Mesothelial cell of epicardium (in vitro differentiated cells): ENCODE measurements around the gene MAL. TPM values are rescaled to one million over a fixed set of nuclear protein-coding genes. Genes with fewer than 3 reads are reported as not detected.

Experiments used
- DNase-seq, 2 experiments: peaks; one replicate each; pipeline ENCODE4 v3.0.0; 2021; ENCODE audit warnings: low spot score in 2 of 2; ENCODE audit not compliant: unreplicated experiment in 2 of 2
- H3K27ac Mint-ChIP-seq: 2 replicates; pipeline ENCODE4 v1.8.0; 2021; ENCODE audit warnings: mixed read lengths
- H3K27me3 Mint-ChIP-seq: 2 replicates; pipeline ENCODE4 v1.8.0; 2021; ENCODE audit warnings: low read depth, mixed read lengths
- H3K36me3 Mint-ChIP-seq: 2 replicates; pipeline ENCODE4 v1.8.0; 2021; ENCODE audit warnings: mixed read lengths
- H3K4me1 Mint-ChIP-seq: 2 replicates; pipeline ENCODE4 v1.8.0; 2021; ENCODE audit warnings: mixed read lengths
- H3K4me3 Mint-ChIP-seq: 2 replicates; pipeline ENCODE4 v1.8.0; 2021; ENCODE audit warnings: mild to moderate bottlenecking, moderate library complexity, mixed read lengths
- H3K9me3 Mint-ChIP-seq: 2 replicates; pipeline ENCODE4 v1.8.0; 2021; ENCODE audit warnings: mixed read lengths
- CTCF ChIP-seq: fragments of 200-600 bp; sonication (generic); IDR thresholded peaks from one replicate; pipeline ENCODE4 v1.5.0; 2021; ENCODE audit warnings: antibody characterized with exemption; ENCODE audit not compliant: unreplicated experiment
- total RNA-seq: library from RNA; stranded (reverse); gene quantifications from 3 replicates; pipeline ENCODE4 v1.2.1, GENCODE V29; 2021

Gene MAL
- total RNA-seq, 1 donor from 2014 or later: not detected

- H3K36me3 Mint-ChIP-seq: no peaks in the 10 kb centered on the region
- H3K27me3 Mint-ChIP-seq: peaks cover 32% of the 10 kb centered on the region
- no peak for TF ChIP-seq CTCF
- no peak for DNase-seq
- no peaks in the 10 kb centered on the region for H3K4me1 Mint-ChIP-seq
- H3K9me3 Mint-ChIP-seq: peaks cover 24% of the 10 kb centered on the region
- H3K27ac Mint-ChIP-seq: no peak overlapping the region
- no peak overlapping the region for H3K4me3 Mint-ChIP-seq
These were observed 13.3 kb downstream of the MAL start for GRCh38 chr2:95038635-95039298.

DNA sequence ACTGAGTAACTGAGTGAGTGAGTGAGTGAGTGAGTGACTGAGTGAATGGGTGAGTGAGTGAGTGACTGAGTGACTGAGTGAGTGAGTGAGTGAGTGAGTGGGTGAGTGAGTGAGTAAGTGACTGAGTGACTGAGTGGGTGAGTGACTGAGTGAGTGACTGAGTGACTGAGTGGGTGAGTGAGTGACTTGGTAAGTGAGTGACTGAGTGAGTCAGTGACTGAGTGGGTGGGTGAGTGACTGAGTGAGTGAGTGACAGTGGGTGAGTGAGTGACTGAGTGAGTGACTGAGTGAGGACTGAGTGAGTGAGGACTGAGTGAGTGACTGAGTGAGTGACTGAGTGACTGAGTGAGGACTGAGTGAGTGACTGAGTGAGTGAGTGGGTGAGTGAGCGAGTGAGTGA lies 13.9 kb downstream of the MAL start:
- DNase-seq: no peak
- H3K36me3 Mint-ChIP-seq: no peaks in the 10 kb centered on the region
- H3K4me3 Mint-ChIP-seq: no peak overlapping the region
- TF ChIP-seq CTCF: no peak
- no peaks in the 10 kb centered on the region for H3K4me1 Mint-ChIP-seq
- H3K27me3 Mint-ChIP-seq: peaks cover 38% of the 10 kb centered on the region
- H3K27ac Mint-ChIP-seq: no peak overlapping the region
- peaks cover 24% of the 10 kb centered on the region for H3K9me3 Mint-ChIP-seq

DNA sequence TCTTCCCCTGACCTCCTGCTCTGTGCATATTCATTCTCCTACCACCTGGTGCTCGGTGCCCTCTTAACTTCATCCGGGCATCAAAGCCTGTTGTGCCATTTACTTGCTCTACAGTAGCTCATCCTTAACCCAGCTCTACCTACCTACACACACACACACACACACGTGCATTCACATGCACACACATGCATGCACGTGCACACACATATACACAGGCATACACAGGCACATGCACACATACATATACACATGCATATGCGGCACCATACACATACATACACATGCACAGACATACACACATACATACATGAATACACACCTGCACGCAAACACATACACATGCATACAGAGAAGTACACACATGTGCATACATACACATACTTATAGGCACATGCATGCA lies 14.5 kb downstream of the MAL start:
- no peak overlapping the region for H3K4me3 Mint-ChIP-seq
- no peak for TF ChIP-seq CTCF

GRCh38 chr2:95040426-95040825 lies 14.9 kb downstream of the MAL start:
- Mint-ChIP-seq H3K4me3 (no peak overlapping the region), H3K9me3 (peaks cover 24% of the 10 kb centered on the region), H3K27ac (no peak overlapping the region), H3K36me3 (no peaks in the 10 kb centered on the region), H3K27me3 (peaks cover 42% of the 10 kb centered on the region), H3K4me1 (no peaks in the 10 kb centered on the region)
- TF ChIP-seq CTCF: no peak
- no peak for DNase-seq

More for the DNA sequence above, 14.5 kb downstream of the MAL start:
- Mint-ChIP-seq H3K4me1 (no peaks in the 10 kb centered on the region), H3K36me3 (no peaks in the 10 kb centered on the region), H3K27me3 (peaks cover 41% of the 10 kb centered on the region), H3K9me3 (peaks cover 24% of the 10 kb centered on the region), H3K27ac (no peak overlapping the region)
- DNase-seq: no peak

DNA sequence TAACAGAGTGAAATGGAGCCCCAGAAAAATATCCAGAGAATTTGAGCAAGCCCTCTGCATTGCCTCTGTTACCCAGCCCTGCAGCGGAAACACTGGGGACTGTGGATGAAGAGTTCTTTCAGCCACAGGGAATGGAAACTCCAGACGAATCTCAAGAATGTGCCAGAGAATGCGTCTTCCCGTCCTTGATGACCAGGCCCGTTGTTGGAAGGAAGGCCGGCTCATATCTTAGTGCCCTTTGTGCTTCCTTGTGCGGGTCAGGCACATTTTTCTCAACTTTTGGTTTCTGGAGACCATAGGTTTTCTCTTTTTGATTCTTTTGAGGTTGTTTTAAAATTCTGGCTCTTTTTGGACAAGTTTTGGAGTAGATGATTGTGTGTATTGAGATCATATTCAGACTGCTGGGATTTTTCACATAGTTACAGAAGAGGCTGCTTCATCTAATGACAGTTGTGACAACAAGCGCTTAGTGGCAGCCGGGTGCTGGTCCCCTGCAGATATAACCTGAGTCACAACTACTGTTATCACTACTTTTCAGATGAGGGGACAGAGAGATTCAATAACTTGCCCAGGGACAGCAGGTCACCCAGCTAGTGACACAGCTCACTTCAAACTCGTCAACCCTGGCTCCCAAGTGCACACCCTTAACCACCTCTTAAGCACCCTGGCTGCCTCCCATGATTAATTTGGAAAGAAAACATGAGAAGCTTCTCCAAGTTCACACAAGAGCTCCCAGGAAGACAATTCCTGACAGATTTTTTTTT lies 15.7 kb downstream of the MAL start:
- no peak for TF ChIP-seq CTCF
- Mint-ChIP-seq H3K27me3 (peaks cover 46% of the 10 kb centered on the region), H3K36me3 (no peaks in the 10 kb centered on the region), H3K9me3 (peaks cover 24% of the 10 kb centered on the region), H3K27ac (no peak overlapping the region), H3K4me1 (no peaks in the 10 kb centered on the region), H3K4me3 (no peak overlapping the region)
- no peak for DNase-seq
